Keratinocyte (primary cell): ENCODE results near the gene ZCWPW2.

Source experiments
- CTCF ChIP-seq, 3 experiments: IDR thresholded peaks in 1 of 3; conservative IDR thresholded peaks in 1 of 3; optimal IDR thresholded peaks in 1 of 3; 2 replicates in 2 of 3; 3 replicates in 1 of 3; pipeline versions ENCODE3 to v1.5.1; 2011; ENCODE audit warnings: low read length in 3 of 3, mild to moderate bottlenecking in 3 of 3, moderate library complexity in 2 of 3, control low read depth in 1 of 3, inconsistent platforms in 1 of 3; ENCODE audit not compliant: insufficient read depth in 2 of 3; ENCODE audit errors: extremely low read depth in 1 of 3
- EZH2 ChIP-seq: IDR thresholded peaks from one replicate; pipeline ENCODE4 v1.6.1; 2012; ENCODE audit warnings: inconsistent platforms, mild to moderate bottlenecking, low read length, moderate library complexity

DNA sequence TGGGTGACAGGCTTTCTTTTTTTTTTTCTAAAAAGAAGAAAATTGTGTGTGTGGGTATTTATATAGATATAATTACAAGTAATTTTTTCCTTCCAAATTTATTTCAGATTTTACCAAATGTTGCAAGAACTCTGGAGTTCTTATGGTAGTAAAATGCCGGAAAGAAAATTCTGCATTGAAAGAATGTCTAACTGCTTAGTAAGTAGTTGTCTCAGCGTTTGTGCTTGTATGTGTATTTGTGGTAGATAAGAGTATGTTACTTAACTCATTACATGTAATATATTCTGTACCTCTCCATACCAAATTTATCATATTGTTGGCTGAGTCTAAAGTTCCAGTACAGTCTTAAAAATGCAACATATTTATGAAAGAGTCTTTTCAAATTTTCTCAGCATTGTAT is 32.3 kb upstream of the ZCWPW2 start:
- TF ChIP-seq CTCF (optimal IDR thresholded peaks at IDR 0.05 in 1 of 3, IDR thresholded peaks at IDR 0.05 in 1 of 3, conservative IDR thresholded peaks at IDR 0.05 in 1 of 3; ENCODE audit: extremely low read depth in 1 of 3, insufficient read depth in 2 of 3, low read length in 3 of 3) (no peak), EZH2 (no peak)
